K562 (cell line): ENCODE results near the gene CD46. TPM values are rescaled to one million over a fixed set of nuclear protein-coding genes. Genes with fewer than 3 reads are reported as not detected.
A peak's percentile ranks its signal among the peaks of the same experiment; 100 is the strongest.

Experiments
- ATF1 ChIP-seq, 2 experiments: fragments of 450-650 bp in 1 of 2; IDR thresholded peaks; 2 replicates each; pipeline ENCODE4 v1.6.1; 2016; ENCODE audit warnings: missing compliant biosample characterization in 1 of 2, missing genetic modification characterization in 1 of 2
- CBX8 ChIP-seq: fragments of 200-600 bp; sonication (generic); IDR thresholded peaks from 2 replicates; pipeline ENCODE4 v1.6.1; 2012; ENCODE audit warnings: borderline replicate concordance, mixed run types, low read depth, mild to moderate bottlenecking, moderate library complexity, mixed read lengths, low read length, control low read depth, inconsistent platforms; ENCODE audit not compliant: poor library complexity, severe bottlenecking; ENCODE audit errors: extremely low read depth
- CTBP1 ChIP-seq: fragments of 450-650 bp; IDR thresholded peaks from 2 replicates; pipeline ENCODE4 v1.6.1; 2016; ENCODE audit warnings: borderline replicate concordance
- ETS2 ChIP-seq: IDR thresholded peaks from 2 replicates; pipeline ENCODE4 v1.6.1; 2016; ENCODE audit warnings: borderline replicate concordance, missing genetic modification characterization, mild to moderate bottlenecking, moderate library complexity, missing compliant biosample characterization; ENCODE audit not compliant: poor library complexity, severe bottlenecking
- FOS ChIP-seq: IDR thresholded peaks from 3 replicates; pipeline ENCODE4 v1.6.1; 2011; ENCODE audit not compliant: insufficient read length; ENCODE audit errors: extremely low read depth
- JUNB ChIP-seq: fragments of 450-650 bp; formaldehyde crosslinking; conservative IDR thresholded peaks from 2 replicates; pipeline ENCODE4 v1.4.0; 2020; ENCODE audit warnings: mild to moderate bottlenecking
- JUND ChIP-seq, 2 experiments: IDR thresholded peaks; 2 replicates in 1 of 2; 3 replicates in 1 of 2; pipeline ENCODE4 v1.6.1; 2011; ENCODE audit warnings: borderline replicate concordance in 2 of 2, low read depth in 2 of 2, low read length in 2 of 2, improper control_type of control experiment in 1 of 2, missing biosample characterization in 1 of 2, missing genetic modification characterization in 1 of 2, missing genetic modification reagents in 1 of 2
- MEF2D ChIP-seq: conservative IDR thresholded peaks from 2 replicates; pipeline ENCODE4 v1.6.1; 2016; ENCODE audit warnings: low read depth, missing genetic modification characterization, missing compliant biosample characterization
- MIER1 ChIP-seq: fragments of 450-650 bp; IDR thresholded peaks from 2 replicates; pipeline ENCODE4 v1.6.1; 2016; ENCODE audit warnings: antibody characterized with exemption, mild to moderate bottlenecking, low read depth
- MNT ChIP-seq, 2 experiments: fragments of 450-650 bp; conservative IDR thresholded peaks; 2 replicates each; pipeline ENCODE4 v1.6.1; 2017; ENCODE audit warnings: mild to moderate bottlenecking in 2 of 2, moderate library complexity in 2 of 2
- NCOA2 ChIP-seq, 2 experiments: fragments of 450-650 bp; IDR thresholded peaks; 2 replicates each; pipeline ENCODE4 v1.6.1; 2018; ENCODE audit warnings: mild to moderate bottlenecking in 2 of 2, moderate library complexity in 1 of 2; ENCODE audit not compliant: partially characterized antibody in 2 of 2
- NCOA4 ChIP-seq: fragments of 450-650 bp; IDR thresholded peaks from 2 replicates; pipeline ENCODE4 v1.6.1; 2018; ENCODE audit warnings: mild to moderate bottlenecking; ENCODE audit not compliant: partially characterized antibody
- NFXL1 ChIP-seq: fragments of 450-650 bp; formaldehyde crosslinking; IDR thresholded peaks from 2 replicates; pipeline ENCODE4 v1.4.0; 2021; ENCODE audit warnings: mild to moderate bottlenecking
- NR2C2 ChIP-seq, 2 experiments: fragments of 200-800 bp in 1 of 2; sonication (Bioruptor generic) in 1 of 2; sonication (generic) in 1 of 2; formaldehyde crosslinking in 1 of 2; IDR thresholded peaks; 2 replicates each; pipeline versions ENCODE4 v1.6.1 to v1.8.0; 2016 to 2022; ENCODE audit warnings: mild to moderate bottlenecking in 1 of 2, missing compliant biosample characterization in 1 of 2, missing genetic modification characterization in 1 of 2, missing genetic modification reagents in 1 of 2
- PHF8 ChIP-seq: fragments of 200-600 bp; sonication (generic); IDR thresholded peaks from 2 replicates; pipeline ENCODE4 v1.6.1; 2012; ENCODE audit warnings: mixed run types, mild to moderate bottlenecking, inconsistent platforms, low read length, moderate library complexity, borderline replicate concordance
- POU5F1 ChIP-seq: fragments of 150-350 bp; IDR thresholded peaks from 2 replicates; pipeline ENCODE4 v1.6.1; 2014; ENCODE audit warnings: borderline replicate concordance, low read length, low read depth, mild to moderate bottlenecking; ENCODE audit not compliant: partially characterized antibody
- SREBF1 ChIP-seq: fragments of 150-350 bp; IDR thresholded peaks from 2 replicates; pipeline ENCODE4 v1.6.1; 2014; ENCODE audit warnings: antibody characterized with exemption, low read depth, low read length, borderline replicate concordance
- U2AF2 ChIP-seq: fragments of 200-400 bp; formaldehyde crosslinking; optimal IDR thresholded peaks from 2 replicates; pipeline ENCODE3; 2017; ENCODE audit warnings: low read depth, mild to moderate bottlenecking, low read length
- ZNF589 ChIP-seq: fragments of 200-800 bp; sonication (Bioruptor generic); IDR thresholded peaks from 2 replicates; pipeline ENCODE4 v1.6.1; 2016; ENCODE audit warnings: low read depth, missing genetic modification characterization, missing compliant biosample characterization
- ZNF695 ChIP-seq: fragments of 450-650 bp; formaldehyde crosslinking; IDR thresholded peaks from 2 replicates; pipeline ENCODE4 v1.4.0; 2020; ENCODE audit warnings: mild to moderate bottlenecking, moderate library complexity
- ZNF76 ChIP-seq: fragments of 250-450 bp; sonication (Bioruptor Pico); IDR thresholded peaks from 2 replicates; pipeline ENCODE4 v1.4.0; 2020; ENCODE audit warnings: mild to moderate bottlenecking, moderate library complexity, borderline replicate concordance
- polyA plus RNA-seq, 8 experiments: library from polyadenylated mRNA; depleted of rRNA in 4 of 8; stranded (reverse) in 5 of 8; unstranded in 3 of 8; fragments of >200 nt; fragmentation: Nextera tagmentation in 2 of 8; fragmentation: Illumina TruSeq in 1 of 8; extraction: Ambion mirVana in 2 of 8; extraction: Trizol in 1 of 8; gene quantifications; 2 replicates each; pipeline versions ENCODE4 v1.2.1 to v1.2.3, GENCODE V29; 2011 to 2014; ENCODE audit warnings: inconsistent platforms in 1 of 8, missing spikeins in 1 of 8
- total RNA-seq, 7 experiments: library from RNA; depleted of rRNA in 6 of 7; stranded (reverse); fragments of >200 nt in 6 of 7; fragmentation: Illumina TruSeq in 2 of 7; extraction: Trizol in 2 of 7; gene quantifications; 2 replicates each; pipeline versions ENCODE4 v1.2.1 to v1.2.3, GENCODE V29; 2011 to 2021; ENCODE audit warnings: low replicate concordance in 1 of 7
- TF ChIP-seq, protein P1 (sequence below): fragments of 450-650 bp; formaldehyde crosslinking; IDR thresholded peaks from 2 replicates; pipeline ENCODE4 v1.4.0; 2022; ENCODE audit warnings: missing genetic modification characterization

CD46 gene
- total and polyA plus RNA-seq, 9 of the 15 experiments (the other 6 are each of a cell fraction or from before 2014, with no cell fraction given) = 87.9 to 374 (median 156) TPM

DNA sequence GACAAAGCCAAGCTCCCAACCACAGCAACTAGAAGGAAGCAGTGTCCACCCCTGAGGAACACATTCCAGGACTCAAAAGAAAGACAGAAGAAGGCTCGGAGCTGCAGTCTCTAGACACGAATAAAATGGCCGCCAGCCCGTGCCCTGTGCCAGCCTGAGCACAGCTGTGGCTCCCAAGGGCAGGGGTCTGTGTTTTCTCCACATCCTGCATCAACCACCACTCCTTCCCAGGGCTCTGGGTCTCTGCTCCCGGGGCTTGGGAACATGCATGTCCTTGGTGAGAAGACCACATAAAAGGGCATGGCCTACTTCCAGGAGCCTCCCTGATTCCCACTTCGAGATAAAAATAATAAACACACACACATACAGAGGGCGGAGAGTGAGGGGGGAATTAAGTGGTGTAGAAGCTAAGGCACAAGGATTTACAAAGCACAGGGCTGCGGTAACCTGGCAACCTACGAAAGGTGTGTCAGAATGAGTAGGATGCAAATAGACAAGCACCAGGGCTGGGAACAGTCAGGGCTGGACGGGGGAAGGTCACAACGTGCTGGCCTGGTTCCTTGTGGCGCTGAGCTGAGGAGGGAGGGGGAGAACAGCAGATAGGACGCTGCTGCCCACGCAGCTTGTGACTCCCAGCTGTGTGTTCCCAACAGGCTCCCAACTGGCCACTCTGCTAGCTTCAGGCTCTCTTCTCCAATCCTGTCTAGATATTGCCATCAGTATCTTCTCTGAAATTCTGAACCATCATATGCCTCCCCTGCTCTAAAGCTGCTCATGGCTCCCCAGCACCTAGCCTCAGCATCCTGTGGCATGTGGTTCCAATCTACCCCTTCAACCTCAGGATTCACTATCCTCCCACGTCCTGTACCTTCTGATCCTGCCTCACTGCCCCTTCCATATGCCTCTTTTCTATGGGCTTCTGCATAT is 86.6 kb downstream of the CD46 start (continued):
- no peak for TF ChIP-seq PHF8
- TF ChIP-seq U2AF2 = no peak
- TF ChIP-seq, protein P1, sequence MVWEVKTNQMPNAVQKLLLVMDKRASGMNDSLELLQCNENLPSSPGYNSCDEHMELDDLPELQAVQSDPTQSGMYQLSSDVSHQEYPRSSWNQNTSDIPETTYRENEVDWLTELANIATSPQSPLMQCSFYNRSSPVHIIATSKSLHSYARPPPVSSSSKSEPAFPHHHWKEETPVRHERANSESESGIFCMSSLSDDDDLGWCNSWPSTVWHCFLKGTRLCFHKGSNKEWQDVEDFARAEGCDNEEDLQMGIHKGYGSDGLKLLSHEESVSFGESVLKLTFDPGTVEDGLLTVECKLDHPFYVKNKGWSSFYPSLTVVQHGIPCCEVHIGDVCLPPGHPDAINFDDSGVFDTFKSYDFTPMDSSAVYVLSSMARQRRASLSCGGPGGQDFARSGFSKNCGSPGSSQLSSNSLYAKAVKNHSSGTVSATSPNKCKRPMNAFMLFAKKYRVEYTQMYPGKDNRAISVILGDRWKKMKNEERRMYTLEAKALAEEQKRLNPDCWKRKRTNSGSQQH (CRISPR knock-in tag) = peak; percentile 53; the same call in 1 of the 2 replicates
- no peak for TF ChIP-seq NCOA2 (IDR thresholded peaks at IDR 0.05; ENCODE audit: partially characterized antibody in 2 of 2)
- TF ChIP-seq CBX8 = no peak
- no peak for TF ChIP-seq ZNF76 (CRISPR knock-in tag)
- TF ChIP-seq SREBF1 = no peak
- no peak; the same call in 1 of the 2 replicates for TF ChIP-seq MEF2D (tag)
- no peak for TF ChIP-seq NCOA4
- no peak for TF ChIP-seq JUNB (CRISPR knock-in tag)
- no peak for TF ChIP-seq MNT (conservative IDR thresholded peaks at IDR 0.05)
- 0 out of 2 replicates have a peak, but pooled peaks have one; percentile 13 for TF ChIP-seq JUND (IDR thresholded peaks at IDR 0.05; ENCODE audit: borderline replicate concordance, low read depth, low read length)
- TF ChIP-seq JUND (tag; IDR thresholded peaks at IDR 0.05; ENCODE audit: borderline replicate concordance, low read depth, low read length) = no peak
- no peak for TF ChIP-seq ATF1 (CRISPR knock-in tag; IDR thresholded peaks at IDR 0.05)
- TF ChIP-seq ATF1 (tag; IDR thresholded peaks at IDR 0.05) = no peak
- no peak for TF ChIP-seq MIER1
- 0 out of 2 replicates have a peak, but pooled peaks have one; percentile 26 for TF ChIP-seq CTBP1
- 0 out of 2 replicates have a peak, but pooled peaks have one; percentile 19 for TF ChIP-seq NFXL1 (CRISPR knock-in tag)
- no peak for TF ChIP-seq POU5F1
- TF ChIP-seq ETS2 (tag) = no peak
- no peak for TF ChIP-seq NR2C2 (CRISPR knock-in tag; IDR thresholded peaks at IDR 0.05)
- TF ChIP-seq NR2C2 (tag; IDR thresholded peaks at IDR 0.05) = no peak
- no peak for TF ChIP-seq ZNF589 (CRISPR knock-in tag)
- TF ChIP-seq FOS = no peak
- no peak for TF ChIP-seq ZNF695 (CRISPR knock-in tag)
